GM19468 (cell line): ENCODE measurements around the gene CITED4.
"Not testable (repeated sequence)": the region's sequence is repeated elsewhere in the genome, so short reads cannot be mapped to it uniquely, and the experiment has no call there.

Experiments used
- ATAC-seq: cut with Tn5 transposase; IDR thresholded peaks from one replicate; pipeline ENCODE4 v1.9.1; 2021; ENCODE audit warnings: mild to moderate bottlenecking, moderate library complexity, moderate number of reproducible peaks; ENCODE audit not compliant: unreplicated experiment; ENCODE audit errors: extremely low read depth

CITED4 gene

GRCh38 chr1:40862008-40862863 is at the start of gene CITED4:
Gene CITED4, minus strand, starts transcription at chr1:40862363. Its CDS starts 236 bp downstream, at chr1:40862127.
- peak; percentile 92 for ATAC-seq

- no peak for ATAC-seq
Observed at GRCh38 chr1:40911105-40911504, 48.9 kb upstream of the CITED4 start.

GRCh38 chr1:40909281-40909680 is 47.1 kb upstream of the CITED4 start:
- ATAC-seq, result no peak

GRCh38 chr1:40908350-40908749 is 46.2 kb upstream of the CITED4 start:
- no peak for ATAC-seq

- no peak for ATAC-seq
Observed at GRCh38 chr1:40907899-40908298, 45.7 kb upstream of the CITED4 start.

GRCh38 chr1:40906781-40907400 is 44.7 kb upstream of the CITED4 start:
- no peak for ATAC-seq

- ATAC-seq, result no peak
Observed at GRCh38 chr1:40905061-40905460, 42.9 kb upstream of the CITED4 start.

GRCh38 chr1:40903106-40903505 is 40.9 kb upstream of the CITED4 start:
- no peak for ATAC-seq

GRCh38 chr1:40901886-40902852 is 40.0 kb upstream of the CITED4 start:
- no peak for ATAC-seq

- ATAC-seq, result no peak
Observed at GRCh38 chr1:40899230-40899870, 37.2 kb upstream of the CITED4 start.

- no peak for ATAC-seq
Observed at GRCh38 chr1:40898431-40898901, 36.3 kb upstream of the CITED4 start.

GRCh38 chr1:40897513-40897912 is 35.4 kb upstream of the CITED4 start:
- no peak for ATAC-seq

GRCh38 chr1:40896482-40896881 is 34.3 kb upstream of the CITED4 start:
- no peak for ATAC-seq

GRCh38 chr1:40895601-40896000 is 33.4 kb upstream of the CITED4 start:
- ATAC-seq, result no peak

GRCh38 chr1:40894858-40895257 is 32.7 kb upstream of the CITED4 start:
- not testable (repeated sequence) for ATAC-seq

GRCh38 chr1:40894455-40894854 is 32.3 kb upstream of the CITED4 start:
- no peak for ATAC-seq

- ATAC-seq, result no peak
Observed at GRCh38 chr1:40893946-40894345, 31.8 kb upstream of the CITED4 start.

- no peak for ATAC-seq
Observed at GRCh38 chr1:40892354-40892753, 30.2 kb upstream of the CITED4 start.

- ATAC-seq, result no peak
Observed at GRCh38 chr1:40890771-40891170, 28.6 kb upstream of the CITED4 start.

GRCh38 chr1:40887652-40888051 is 25.5 kb upstream of the CITED4 start:
- ATAC-seq, result no peak
